Fibroblast of upper back skin (primary cell): ENCODE measurements around the gene LRFN2.
A peak's percentile ranks its signal among the peaks of the same experiment; 100 is the strongest.

Source experiments
- DNase-seq: peaks from one replicate; pipeline ENCODE4 v3.0.0-alpha.2; 2013

LRFN2 gene

DNA sequence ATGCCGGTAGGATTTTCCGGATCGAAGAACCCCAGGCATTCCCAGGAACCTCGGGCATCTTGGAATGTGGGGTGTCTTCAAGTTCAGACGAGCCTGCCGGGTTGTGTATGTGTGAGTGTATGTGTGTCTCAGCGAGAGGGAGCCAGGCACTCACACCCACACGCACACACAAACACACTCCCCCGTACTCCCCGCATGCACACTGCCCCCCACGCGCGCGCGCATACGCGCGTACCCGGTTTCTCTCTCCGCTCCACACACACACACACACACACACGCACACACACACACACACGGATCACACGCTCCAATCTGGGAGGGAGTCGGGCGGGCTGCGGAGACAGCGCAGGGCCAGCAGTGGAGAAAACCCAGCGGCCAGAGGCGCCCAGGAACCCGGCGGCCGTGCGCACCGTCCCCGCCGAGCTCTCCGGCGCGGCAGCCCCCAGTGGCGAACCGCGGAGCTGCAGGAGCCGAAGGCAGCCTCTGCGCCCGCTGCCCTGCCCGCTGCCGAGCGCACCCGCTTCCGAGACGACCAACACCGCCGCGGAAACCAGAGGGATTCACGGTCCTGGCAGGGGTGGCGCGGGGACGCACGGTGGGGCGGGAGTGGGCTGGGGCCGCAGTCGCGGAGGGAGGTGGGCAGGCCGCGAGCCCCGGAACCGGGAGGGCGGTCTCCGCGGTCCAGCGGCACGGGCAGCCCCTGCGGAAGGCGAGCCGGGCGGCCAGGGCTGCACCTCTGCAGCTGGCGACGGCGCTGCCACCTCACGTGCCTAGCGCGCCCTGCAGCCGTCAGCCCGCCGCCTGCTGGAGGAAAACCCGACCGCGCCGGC lies at the start of gene LRFN2:
TSS of gene LRFN2 (minus strand) at position 125 of the 830 bp plus-strand sequence.
- peak; percentile 43 for DNase-seq

DNA sequence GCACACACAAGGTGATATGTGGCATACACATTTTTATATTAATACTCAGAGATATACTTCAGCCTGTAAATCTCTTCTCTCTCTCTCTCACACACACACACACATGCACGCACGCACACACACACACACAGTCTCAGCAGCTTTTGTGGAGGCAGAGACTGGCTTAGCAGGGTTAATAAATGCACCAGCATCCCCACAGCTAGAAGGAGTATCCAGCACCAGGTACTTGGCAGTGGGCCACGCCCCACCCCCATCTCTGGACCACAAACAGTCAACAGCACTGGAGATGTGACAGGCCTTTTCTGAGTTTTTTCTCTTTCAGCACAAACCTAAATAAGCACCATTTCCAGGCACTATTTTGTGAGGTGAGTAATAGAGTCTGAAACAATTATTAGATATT lies 47.3 kb upstream of the LRFN2 start:
- DNase-seq = no peak

- DNase-seq = no peak
Measured at GRCh38 chr6:40631744-40632143, 44.6 kb upstream of the LRFN2 start.

- no peak for DNase-seq
Measured at GRCh38 chr6:40630488-40630887, 43.3 kb upstream of the LRFN2 start.

GRCh38 chr6:40630051-40630450 lies 42.9 kb upstream of the LRFN2 start:
- DNase-seq = no peak

- DNase-seq = no peak
Measured at GRCh38 chr6:40629463-40629862, 42.3 kb upstream of the LRFN2 start.

DNA sequence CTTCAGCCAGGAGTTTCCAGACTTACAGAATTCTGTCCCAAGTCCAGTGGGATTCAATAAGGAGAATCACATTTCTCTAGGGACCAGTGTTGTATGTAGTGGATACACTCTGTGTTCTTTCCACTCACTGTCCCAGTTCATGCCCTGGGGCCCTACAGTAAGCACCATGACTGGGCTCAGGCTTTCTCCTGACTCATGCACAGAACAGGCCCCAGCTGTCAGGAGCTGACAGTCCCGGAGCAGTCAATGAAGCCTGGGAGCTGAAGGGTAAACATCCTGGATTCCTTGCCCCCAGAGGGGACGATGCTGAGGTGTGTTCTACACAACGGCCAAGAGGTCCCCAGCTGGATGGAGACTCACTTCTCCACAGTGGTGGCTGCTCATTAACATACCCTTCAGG lies 40.2 kb upstream of the LRFN2 start:
- no peak for DNase-seq

DNA sequence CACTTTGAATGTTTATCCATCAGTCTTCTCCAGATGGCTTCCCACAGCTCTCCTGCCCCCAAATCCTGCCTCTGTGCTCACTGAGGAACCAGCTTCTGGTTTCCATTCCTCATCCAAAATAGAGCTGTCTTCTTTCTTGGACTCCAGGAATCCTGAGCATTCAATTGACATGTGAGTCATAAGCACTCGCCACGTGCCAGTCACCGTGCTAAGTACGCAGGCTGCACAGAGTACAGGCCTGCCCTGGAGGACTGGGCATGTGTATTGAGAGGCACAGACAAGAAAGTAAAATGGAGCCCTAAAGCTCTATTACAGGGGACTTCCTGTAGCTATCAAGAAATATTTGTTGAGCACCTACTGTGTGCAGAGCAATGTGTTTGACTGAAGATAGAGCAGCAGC lies 39.7 kb upstream of the LRFN2 start:
- DNase-seq = peak; percentile 11

DNA sequence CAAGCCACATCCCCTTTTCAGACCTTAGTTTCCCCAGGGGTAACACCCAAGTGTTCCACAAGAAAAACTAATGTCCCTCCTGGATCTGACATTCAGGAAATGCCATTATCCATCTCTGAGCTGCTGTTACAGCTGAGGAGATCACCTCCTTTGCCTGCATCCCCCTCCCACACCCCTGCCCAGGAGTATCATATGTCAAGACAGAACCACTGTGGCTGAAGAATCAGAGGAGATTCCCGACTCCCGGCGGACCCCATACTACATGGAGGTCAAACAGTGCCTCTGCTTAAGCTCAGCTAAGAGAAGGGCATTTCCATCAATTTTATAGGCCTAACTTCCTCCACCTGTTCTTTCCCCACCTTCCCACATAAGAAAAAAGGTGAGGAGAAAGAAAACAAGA lies 36.8 kb upstream of the LRFN2 start:
- no peak for DNase-seq

DNA sequence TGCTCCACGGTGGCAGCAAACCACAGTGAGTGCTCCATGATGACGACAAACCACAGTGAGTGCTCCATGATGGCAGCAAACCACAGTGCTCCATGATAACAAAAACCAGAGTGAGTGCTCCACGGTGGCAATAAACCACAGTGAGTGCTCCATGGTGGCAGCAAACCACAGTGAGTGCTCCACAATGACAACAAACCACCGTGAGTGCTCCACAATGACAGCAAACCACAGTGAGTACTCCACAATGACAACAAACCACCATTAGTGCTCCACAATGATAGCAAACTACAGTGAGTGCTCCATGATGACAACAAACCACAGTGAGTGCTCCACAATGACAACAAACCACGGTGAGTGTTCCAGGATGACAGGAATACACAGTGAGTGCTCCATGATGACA lies 36.0 kb upstream of the LRFN2 start:
- no peak for DNase-seq

GRCh38 chr6:40620574-40621240 lies 33.5 kb upstream of the LRFN2 start:
- no peak for DNase-seq

DNA sequence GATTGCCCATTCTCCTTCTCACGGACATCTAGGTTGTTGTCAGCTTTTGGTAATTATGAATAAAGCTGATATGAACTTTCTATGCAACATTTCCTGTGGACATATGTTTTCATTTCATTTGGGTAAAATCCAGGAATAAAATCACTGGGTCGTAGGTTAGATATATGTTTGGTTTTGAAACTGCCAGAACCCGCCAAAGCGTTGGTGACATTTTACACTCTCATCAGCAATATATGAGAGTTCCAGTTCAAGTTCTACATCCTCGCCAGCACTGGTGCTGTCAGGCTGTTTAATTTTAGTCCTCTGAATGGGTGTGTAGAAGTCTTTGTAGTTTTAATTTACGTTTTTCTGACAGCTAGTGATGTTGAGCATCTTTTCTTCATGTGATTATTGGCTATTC lies 27.5 kb upstream of the LRFN2 start:
- no peak for DNase-seq

GRCh38 chr6:40611912-40612311 lies 24.7 kb upstream of the LRFN2 start:
- DNase-seq = no peak

DNA sequence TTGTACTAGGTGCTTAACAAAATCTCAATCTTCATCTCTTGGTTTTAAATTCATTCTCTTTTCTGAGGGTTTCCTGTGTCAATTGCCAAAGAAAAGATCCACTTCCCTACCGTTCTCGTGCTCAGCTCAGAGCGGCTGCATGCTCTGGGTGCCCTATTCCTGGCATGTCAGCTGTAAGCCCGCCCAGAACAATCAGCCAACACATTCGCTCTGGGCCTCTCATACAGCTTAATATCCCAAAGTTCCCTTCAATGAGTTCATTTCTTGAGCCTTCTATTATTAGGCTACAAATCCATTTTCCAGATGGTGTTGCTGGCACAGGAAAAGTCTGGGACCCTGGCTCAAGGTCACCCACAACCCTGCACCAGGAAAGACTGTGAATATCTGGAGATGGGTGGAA lies 24.3 kb upstream of the LRFN2 start:
- no peak for DNase-seq

DNA sequence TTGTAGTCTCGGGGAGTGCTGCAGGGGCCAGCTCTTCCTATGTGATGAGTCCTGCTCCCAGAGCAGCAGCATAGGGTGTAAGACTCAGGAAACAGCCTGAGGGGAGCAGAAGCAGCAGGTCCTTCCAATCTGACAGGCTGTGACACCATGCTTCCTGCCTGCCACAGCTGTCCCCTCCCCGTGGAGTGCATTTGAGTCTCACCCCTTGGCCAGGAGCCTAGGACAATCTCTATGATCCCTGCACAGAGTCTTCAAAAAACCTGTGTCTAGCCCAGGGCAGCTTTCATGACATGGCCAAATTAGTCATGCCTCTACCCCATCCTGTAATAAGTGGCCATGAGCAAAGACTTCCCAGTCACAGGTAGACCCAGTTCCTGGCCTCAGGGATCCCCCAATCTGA lies 23.1 kb upstream of the LRFN2 start:
- no peak for DNase-seq

DNA sequence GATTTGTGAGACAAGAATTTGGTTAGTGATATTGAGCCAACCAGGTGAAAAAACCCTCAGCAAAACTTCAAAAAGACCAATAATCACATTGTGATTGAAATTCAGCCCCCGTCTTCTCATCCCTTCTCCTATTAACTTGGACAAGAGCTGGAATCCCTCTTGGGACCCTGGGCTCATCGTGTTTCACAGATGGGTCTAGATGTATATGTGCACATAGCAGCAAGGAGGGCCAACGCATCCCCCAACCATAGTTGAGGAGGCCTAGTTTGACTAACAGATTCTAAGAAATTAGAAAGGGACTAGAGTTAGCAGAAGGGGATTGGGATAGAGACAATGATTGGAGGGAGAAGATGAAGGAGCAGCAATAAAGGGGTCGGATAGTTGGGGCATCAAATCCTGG lies 19.8 kb upstream of the LRFN2 start:
- DNase-seq = no peak

DNA sequence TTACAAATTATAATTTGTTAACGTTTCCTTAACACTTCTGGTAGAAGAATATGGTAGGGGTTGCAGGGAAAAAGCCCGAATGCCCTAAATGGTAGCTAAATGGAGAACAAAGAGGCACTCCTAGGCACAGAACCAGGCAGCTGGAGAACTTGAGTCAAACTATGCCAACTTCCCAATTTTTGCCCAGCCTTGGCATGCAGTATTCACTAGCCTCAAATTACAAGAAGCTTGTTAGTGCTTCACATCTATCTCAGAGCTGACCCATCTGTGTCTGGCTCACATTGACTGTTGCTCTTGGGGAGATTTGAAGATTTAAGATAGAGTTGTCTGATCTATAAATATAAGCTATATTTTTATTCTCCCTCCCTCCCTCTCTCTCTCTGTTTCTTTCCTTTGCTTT lies 19.4 kb upstream of the LRFN2 start:
- DNase-seq = no peak

- DNase-seq = no peak
Measured at GRCh38 chr6:40604082-40604481, 16.9 kb upstream of the LRFN2 start.

- DNase-seq = no peak
Measured at GRCh38 chr6:40599555-40599954, 12.4 kb upstream of the LRFN2 start.

DNA sequence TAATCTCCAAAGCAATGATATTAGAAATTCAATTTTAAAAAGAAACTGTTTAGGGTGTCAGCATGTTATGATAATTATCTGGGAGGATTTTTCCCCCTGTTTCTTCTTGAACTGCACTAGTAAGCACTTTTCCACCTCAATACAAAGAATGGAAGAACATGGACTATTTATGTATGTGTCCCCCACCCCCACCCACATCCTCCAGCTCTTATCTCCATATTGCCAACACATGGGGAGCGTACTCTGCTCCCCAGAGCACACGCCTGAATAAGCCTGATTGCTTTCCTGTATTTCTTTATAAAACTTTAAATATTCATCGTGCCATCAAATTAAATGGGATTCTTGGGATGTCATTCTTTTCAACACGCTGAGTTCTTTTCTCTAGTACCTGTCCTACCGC lies 11.4 kb upstream of the LRFN2 start:
- no peak for DNase-seq

- no peak for DNase-seq
Measured at GRCh38 chr6:40597301-40597700, 10.1 kb upstream of the LRFN2 start.

DNA sequence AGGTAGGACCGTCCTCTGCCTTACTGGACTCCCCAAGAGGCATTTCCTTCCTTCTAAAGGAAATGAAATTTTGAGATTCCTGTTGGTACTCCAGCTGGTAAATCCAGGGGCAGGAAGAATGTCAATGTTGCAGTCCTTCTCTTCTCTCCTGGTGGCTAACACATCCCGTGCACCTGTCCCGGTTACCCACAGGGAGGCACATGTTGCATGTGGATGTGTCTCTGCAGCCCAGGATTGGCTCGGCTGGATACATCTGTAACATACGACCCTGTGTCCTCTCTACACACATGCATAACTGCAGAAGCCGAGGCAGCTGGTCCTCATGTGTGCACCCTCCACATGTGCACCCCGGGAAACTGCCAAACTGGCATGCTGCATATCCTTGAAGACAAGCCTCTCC lies 1.3 kb upstream of the LRFN2 start:
- DNase-seq = no peak

GRCh38 chr6:40588070-40588384 lies 863 bp upstream of the LRFN2 start:
- no peak for DNase-seq

GRCh38 chr6:40586369-40587201 lies 579 bp downstream of the LRFN2 start:
- no peak for DNase-seq
